ENCODE data around the gene FUOM. TPM values are rescaled to one million over a fixed set of nuclear protein-coding genes. Genes with fewer than 3 reads are reported as not detected.
"Not testable (repeated sequence)": the region's sequence is repeated elsewhere in the genome, so short reads cannot be mapped to it uniquely, and the experiment has no call there.

FUOM gene
- polyA plus RNA-seq, 1 donor from 2014 or later, result 37.1 TPM

DNA sequence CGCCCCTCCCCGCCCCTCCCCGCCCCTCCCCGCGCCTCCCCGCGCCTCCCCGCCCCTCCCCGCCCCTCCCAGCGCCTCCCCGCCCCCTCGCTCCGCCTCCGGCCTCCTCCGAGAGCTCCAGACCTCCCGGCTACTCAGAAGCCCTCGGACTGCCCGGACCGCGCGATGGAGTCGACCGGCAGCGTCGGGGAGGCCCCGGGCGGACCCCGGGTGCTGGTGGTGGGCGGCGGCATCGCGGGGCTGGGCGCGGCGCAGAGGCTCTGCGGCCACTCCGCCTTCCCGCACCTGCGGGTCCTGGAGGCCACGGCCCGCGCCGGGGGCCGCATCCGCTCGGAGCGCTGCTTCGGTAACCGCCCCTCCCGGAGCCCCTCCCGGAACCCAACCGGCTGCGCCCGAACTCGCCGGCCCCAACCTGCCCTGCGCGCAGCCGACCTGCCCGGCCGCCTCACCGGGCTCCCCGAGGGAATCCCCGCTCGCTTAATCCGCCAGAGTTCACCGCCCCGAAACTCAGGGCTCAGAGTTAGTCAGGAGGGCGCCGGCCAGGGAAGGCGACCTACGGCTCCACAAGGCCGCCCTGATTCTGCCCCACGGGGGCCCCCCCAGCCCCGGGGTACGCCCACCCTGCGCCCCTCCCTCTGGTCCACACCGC lies 21.5 kb upstream of the FUOM start, which contains the start of gene PAOX:
Gene PAOX (plus strand): TSS at position 111 of the 649 bp plus-strand sequence. CDS start 55 bp downstream, at position 166.
- Mint-ChIP-seq H3K27ac (peak within 1 kb of the TSS; percentile 31 to 87 (median 77)), H3K36me3 (no peaks in the 10 kb centered on the region), H3K27me3 (no peaks in the 10 kb centered on the region), H3K4me1 (peaks cover 14 to 24% (median 18%) of the 10 kb centered on the region in 3 donors), H3K9me3 (no peaks in the 10 kb centered on the region), H3K4me3 (peak within 1 kb of the TSS; percentile 86 to 94 (median 90))

DNA sequence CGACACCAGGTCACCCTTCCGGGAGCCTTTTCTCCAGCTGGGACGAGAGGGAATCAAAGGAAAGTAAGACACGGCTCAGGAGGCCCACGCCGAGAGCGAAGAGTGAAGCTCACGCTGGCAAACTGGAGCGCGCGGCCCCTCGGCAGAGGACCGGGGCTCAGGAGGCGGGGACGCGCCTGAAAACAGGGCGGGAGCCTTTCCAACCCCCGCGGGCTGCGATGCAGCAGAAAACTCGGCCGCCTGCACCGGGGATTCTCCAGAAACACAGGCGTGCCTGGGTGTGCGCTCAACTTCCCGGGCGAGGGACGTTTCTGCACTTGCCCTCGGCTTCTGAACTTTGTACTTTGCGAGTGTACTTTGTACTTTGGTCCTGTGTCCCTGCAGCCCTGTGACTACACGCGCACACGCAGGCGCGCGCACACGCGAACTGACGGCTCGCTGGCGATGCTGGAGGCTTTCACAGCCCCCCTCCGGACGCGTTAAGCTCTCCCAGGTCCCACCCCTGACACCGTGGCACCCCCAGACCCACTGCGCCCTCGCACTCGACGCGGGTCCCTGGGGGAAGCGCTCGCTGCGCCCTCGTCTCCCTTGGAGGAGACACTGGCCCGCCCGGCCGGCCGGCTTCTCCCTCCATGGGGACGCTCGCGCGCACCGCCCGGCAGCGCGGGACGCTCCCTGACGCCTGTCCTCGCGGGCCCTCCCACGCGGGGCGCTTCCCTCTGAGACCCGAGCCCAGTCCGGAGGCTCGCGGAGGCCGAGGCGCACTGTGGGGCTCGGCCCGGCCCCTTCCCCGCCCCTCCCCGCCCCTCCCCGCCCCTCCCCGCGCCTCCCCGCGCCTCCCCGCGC lies 20.7 kb upstream of the FUOM start:
- Mint-ChIP-seq H3K9me3 (no peaks in the 10 kb centered on the region), H3K4me1 (peaks cover 16 to 24% (median 23%) of the 10 kb centered on the region in 3 donors), H3K27me3 (no peaks in the 10 kb centered on the region), H3K36me3 (no peaks in the 10 kb centered on the region), H3K27ac (peak overlapping the region; percentile 31 to 77 (median 70)), H3K4me3 (peak overlapping the region; percentile 69 to 94 (median 90))

DNA sequence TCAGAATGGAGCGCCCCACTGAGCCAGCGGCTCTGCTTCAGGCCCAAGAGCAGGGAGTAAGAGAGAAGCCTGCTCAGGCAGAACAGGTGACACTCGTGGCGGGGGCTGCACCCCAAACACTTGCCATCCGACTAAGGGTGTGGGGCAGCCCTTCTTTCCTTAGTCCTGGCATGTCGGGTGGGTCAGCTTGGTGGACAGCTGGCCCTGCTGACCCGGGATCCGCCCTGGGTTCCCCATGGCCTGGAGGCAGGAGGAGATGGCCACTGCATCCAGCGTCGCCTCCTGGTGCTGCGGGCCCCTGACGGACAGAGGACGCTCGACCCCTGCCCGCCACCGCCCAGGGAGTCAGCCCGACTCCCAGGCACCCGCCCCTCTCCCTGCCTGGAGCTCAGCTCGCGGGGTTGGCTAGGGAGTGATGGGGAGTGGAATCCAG lies 20.0 kb upstream of the FUOM start:
- Mint-ChIP-seq H3K27ac (peak overlapping the region in 2 of 3 donors; percentile 70 to 77), H3K27me3 (no peaks in the 10 kb centered on the region), H3K4me1 (peaks cover 16 to 24% (median 23%) of the 10 kb centered on the region in 3 donors), H3K9me3 (no peaks in the 10 kb centered on the region), H3K36me3 (no peaks in the 10 kb centered on the region), H3K4me3 (peak overlapping the region; percentile 69 to 94 (median 90))

DNA sequence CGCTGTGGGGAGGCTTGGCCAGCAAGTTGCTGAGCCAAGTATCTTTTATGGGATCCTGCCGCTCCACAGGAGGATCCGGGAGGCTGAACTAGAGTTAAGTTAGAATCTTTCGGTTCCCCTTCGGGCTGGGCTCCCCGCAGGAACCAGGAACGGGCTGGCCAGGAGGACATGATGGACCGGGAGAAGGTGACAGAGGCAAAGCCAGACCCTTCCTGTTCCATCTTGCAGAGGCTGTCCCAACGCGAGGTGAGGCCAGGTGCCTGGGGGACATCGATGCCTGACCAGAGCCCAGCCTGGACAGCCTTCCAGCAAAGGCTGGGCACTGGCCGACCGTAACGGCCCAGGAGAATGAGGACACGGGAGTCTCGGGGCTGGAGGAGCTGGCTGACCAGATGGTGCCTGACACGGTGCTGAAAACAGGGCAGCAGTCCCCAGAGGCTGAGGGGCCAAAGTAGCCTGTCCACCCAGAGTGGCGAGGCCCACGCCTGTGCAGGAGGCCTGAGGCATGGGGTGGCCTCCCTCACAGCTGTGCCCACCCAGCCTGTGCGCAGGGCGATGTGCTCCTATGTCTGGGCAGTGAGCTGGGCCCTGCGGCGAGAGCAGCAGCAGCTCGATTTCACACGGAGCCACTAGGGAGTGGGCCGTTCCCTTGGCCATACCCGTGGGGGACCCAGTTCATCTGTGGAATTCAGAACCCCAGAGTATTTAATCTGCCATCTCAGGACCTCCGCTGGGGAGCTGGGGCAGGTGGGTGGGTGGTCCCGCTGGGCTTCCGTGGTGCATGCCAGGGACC lies 19.4 kb upstream of the FUOM start:
- H3K9me3 Mint-ChIP-seq, result no peaks in the 10 kb centered on the region
- peak overlapping the region in 1 of 3 donors; percentile 70 for H3K27ac Mint-ChIP-seq
- peak overlapping the region; percentile 58 to 78 (median 74) for H3K4me3 Mint-ChIP-seq
- H3K36me3 Mint-ChIP-seq, result no peaks in the 10 kb centered on the region
- peaks cover 16 to 24% (median 21%) of the 10 kb centered on the region in 3 donors for H3K4me1 Mint-ChIP-seq
- H3K27me3 Mint-ChIP-seq, result no peaks in the 10 kb centered on the region

DNA sequence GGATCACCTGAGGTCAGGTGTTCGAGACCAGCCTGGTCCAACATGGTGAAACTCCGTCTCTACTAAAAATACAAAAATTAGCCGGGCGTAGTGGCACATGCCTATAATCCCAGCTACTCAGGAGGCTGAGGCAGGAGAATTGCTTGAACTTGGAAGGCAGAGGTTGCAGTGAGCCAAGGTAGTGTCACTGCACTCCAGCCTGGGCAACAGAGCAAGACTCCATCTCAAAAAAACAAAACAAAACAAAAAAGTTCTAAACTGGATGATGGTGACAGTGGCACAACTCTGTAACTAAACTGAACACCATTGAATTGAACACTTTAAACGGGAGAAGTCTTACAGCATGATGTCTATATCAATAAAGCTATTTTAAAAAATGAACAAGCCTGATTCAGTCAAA lies 18.4 kb upstream of the FUOM start:
- not testable (repeated sequence) for H3K27me3 Mint-ChIP-seq, H3K36me3 Mint-ChIP-seq, H3K9me3 Mint-ChIP-seq
- Mint-ChIP-seq H3K4me3 (peak overlapping the region in 3 of 4 donors; percentile 34 to 74 (median 69)), H3K27ac (peak overlapping the region in 2 of 3 donors; percentile 43 to 74), H3K4me1 (peaks cover 10 to 17% (median 17%) of the 10 kb centered on the region in 3 donors)

DNA sequence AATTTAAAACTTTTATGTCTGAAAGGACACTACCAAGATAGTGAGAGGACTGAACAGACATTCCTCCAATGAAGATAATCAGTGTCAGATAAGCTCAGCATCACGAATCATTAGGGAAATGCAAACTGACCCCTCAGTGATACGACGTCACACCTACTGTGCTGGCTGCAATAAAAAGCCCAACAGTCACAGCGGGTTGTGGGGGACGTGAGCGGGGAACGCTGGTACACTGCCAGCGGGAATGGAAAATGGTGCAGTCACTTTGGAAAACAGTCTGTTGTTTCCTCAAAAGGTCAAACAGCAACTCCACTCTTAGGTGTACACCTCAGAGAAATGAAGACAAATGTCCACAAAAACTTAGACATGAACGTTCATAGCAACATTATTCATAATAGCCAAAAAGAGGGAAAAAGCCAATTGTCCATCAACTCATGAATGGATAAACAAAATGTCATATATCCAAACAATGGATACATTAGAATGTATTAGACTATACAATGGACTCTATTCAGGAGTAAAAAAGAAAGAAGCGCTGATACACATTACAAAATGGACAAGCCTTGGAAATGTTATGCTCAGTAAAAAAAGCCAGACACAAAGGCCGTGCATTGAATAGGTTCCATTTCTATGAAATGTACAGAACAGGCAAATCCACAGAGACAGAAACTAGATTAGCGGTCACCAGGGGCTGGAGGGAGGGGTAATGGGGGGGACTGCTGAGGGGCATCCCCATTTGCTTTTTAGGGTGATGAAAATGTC lies 17.7 kb upstream of the FUOM start:
- Mint-ChIP-seq H3K9me3 (no peaks in the 10 kb centered on the region), H3K36me3 (no peaks in the 10 kb centered on the region), H3K4me3 (peak overlapping the region in 2 of 4 donors; percentile 69 to 77), H3K27ac (peak overlapping the region in 1 of 3 donors; percentile 68), H3K27me3 (no peaks in the 10 kb centered on the region), H3K4me1 (peaks cover 5 to 16% (median 13%) of the 10 kb centered on the region in 3 donors)

DNA sequence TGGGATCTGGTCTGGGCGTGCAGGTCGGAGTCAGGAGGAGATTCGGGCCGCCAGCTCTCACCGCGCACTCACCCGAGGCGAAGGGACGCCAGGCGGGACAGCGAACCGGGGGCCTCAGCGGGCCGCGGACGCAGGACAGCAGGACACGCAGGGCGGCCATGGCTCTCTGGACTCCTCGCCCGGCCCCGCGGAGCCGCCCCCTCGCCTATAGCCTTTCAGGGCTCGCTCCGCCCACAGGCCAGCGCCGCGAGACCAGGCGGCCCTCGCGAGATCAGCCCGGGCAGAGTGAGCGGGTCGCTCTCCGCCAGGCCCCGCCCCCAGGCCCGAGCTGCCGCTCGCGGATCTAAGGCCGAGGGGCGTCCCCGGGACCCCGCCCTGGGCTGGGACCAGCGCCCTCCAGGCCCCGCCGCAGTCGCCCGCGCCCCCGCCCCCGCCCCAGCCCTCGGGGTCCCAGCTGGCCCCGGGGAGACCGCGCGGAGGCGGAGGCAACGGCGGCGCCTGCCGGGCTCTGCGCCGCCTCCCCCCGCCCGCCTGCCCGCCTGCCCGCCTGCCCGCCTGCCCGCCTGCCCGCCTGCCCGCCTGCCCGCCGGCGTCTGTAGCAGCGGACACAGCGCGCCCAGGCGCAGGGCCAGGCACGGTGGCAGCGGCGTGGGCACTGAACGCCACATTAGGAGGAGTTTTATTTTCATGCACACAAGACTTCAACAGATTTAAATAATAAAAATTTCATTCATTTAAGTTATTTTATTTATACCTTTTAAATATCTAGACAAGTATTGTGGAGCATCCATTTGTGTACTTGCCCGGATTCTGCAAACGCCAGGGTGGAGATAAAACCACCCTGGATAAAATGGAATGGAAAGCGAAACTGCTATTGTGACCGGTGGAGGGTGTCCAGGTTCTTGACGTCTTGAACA lies 15.6 kb upstream of the FUOM start, which contains the start of gene ECHS1:
Gene ECHS1 (minus strand): TSS at position 181 of the 917 bp plus-strand sequence. CDS start 21 bp downstream, at position 160.
- H3K9me3 Mint-ChIP-seq, result no peaks in the 10 kb centered on the region
- H3K4me3 Mint-ChIP-seq, result peak within 1 kb of the TSS; percentile 81 to 94 (median 83)
- peaks cover 3 to 11% (median 11%) of the 10 kb centered on the region in 3 donors for H3K4me1 Mint-ChIP-seq
- peak within 1 kb of the TSS; percentile 20 to 91 (median 68) for H3K27ac Mint-ChIP-seq
- no peaks in the 10 kb centered on the region for H3K27me3 Mint-ChIP-seq
- no peaks in the 10 kb centered on the region for H3K36me3 Mint-ChIP-seq

DNA sequence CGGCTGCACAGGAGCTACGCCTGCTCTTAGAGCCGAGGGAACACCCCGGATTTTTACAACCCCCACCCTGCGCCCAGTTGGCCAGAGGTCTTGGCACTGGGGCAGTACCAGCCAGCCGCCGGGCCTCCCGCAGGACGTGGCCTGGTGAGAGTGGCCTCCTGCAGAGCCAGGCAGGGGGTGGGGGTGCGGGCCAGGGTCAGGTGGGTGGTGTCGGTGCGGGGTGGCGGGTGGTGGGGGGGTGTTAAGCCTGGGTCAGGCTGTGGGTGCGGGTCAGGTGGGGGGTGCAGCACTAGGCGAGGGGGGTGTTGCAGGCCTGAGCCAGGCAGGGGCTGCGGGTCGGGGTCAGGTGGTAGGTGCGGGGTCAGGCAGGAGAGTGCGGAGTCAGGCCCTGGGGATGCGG lies 14.7 kb upstream of the FUOM start:
- Mint-ChIP-seq H3K9me3 (no peaks in the 10 kb centered on the region), H3K36me3 (no peaks in the 10 kb centered on the region), H3K27me3 (no peaks in the 10 kb centered on the region), H3K4me3 (peak overlapping the region in 3 of 4 donors; percentile 71 to 85 (median 84)), H3K27ac (no peak overlapping the region), H3K4me1 (peaks cover 3 to 11% (median 8%) of the 10 kb centered on the region in 3 donors)

DNA sequence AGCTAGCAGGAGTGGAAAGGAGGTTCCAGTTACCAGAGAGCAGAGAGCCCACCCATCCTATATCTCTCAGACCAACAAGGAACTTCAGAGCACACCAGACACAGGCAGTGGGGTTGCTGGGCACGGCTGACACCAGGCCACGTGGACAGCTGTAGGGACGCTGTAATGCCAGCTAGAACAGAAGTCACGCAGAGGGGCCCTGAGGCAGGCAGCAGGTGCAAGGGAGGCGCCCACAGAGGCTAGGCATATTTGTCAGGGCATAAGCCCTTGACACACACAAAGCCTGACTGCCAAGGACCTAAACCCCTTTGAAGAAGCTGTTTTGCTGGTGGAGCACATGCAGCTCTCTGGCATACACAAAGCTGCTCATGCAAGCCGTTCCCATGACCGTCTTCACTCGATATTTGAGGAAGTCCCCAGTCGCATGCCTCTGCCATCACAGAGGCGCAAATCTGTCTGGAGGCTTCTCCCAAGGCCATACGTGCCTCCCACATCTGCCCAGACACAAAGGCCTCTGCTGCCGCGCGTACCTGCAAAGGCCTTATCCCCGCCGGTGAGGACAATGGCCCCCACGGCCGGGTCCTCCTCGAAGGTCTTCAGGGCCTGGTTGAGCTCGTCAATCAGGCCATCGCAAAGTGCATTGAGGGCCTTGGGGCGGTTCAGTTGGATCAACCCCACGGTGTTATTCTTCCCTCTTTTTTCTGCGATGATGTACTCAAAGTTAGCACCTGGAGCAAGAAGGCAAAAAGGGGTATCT lies 12.4 kb upstream of the FUOM start:
- Mint-ChIP-seq H3K36me3 (no peaks in the 10 kb centered on the region), H3K27me3 (no peaks in the 10 kb centered on the region), H3K4me1 (peaks cover 3 to 10% (median 4%) of the 10 kb centered on the region in 3 donors), H3K4me3 (peak overlapping the region in 3 of 4 donors; percentile 23 to 82 (median 60)), H3K9me3 (no peaks in the 10 kb centered on the region), H3K27ac (peak overlapping the region in 1 of 3 donors; percentile 53)

DNA sequence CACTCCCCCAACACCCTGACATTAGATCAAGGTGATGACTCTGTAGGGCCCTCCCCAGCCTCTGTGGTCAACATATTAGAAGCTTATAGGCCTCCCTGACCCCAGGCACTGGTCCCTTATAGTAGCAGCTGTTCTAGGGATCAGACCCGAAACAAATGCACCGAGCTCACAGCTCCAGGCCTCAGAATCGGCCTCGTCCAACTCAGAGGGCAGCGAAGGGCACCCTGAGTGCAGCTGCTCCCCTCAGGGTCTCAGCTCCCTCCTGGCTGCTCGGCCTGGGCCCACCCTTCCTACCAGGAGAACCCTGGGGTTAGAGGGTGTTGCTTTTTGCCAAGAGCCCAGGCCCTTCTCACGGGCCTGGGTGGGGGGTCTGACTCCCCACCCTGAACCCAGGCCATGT lies 10.3 kb upstream of the FUOM start:
- peaks cover 0 to 3% (median 0%) of the 10 kb centered on the region in 3 donors for H3K4me1 Mint-ChIP-seq
- no peak overlapping the region for H3K27ac Mint-ChIP-seq
- no peak overlapping the region for H3K4me3 Mint-ChIP-seq
- H3K36me3 Mint-ChIP-seq, result peaks cover 2% of the 10 kb centered on the region
- no peaks in the 10 kb centered on the region for H3K27me3 Mint-ChIP-seq
- no peaks in the 10 kb centered on the region for H3K9me3 Mint-ChIP-seq

DNA sequence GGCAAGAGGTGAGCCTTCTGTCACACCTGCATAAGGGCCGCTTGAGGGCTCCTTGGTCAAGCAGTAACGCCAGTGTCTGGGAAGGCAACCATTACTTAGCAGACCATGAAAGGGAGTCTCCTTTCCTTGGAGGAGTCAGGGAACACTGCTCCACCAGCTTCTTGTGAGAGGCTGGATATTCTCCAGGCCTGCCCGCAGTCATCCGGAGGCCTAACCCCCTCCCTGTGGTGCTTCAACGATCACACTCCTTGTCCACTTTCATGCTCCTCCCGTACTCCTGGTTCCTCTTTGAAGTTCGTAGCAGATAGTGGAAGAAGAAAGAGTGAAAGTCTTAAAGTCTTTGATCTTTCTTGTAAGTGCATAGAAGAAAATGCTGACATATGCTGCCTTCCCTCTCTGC lies 9.6 kb upstream of the FUOM start:
- H3K4me1 Mint-ChIP-seq, result not testable (repeated sequence)

DNA sequence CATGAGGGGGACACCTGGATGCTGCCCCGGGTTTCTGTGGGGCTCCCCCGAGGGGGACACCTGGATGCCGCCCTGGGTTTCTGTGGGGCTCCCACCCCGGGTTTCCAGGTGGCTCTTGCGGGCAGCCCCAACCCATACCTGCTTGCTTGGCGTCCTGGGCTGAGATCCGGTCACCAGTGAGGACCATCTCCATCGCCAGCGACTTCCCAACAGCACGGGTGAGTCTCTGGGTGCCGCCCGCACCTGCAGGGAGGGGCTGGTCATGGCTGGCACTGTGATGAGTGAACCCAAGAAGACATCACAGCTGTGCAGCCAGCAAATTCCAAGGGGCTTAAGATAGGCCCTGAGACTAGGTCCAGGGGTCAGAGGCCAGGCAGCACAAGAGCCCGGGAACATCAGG lies 8.9 kb upstream of the FUOM start:
- H3K27me3 Mint-ChIP-seq, result no peaks in the 10 kb centered on the region
- H3K27ac Mint-ChIP-seq, result no peak overlapping the region
- H3K4me3 Mint-ChIP-seq, result no peak overlapping the region
- H3K9me3 Mint-ChIP-seq, result no peaks in the 10 kb centered on the region
- peaks cover 2% of the 10 kb centered on the region for H3K36me3 Mint-ChIP-seq
- H3K4me1 Mint-ChIP-seq, result peaks cover 6 to 7% (median 6%) of the 10 kb centered on the region in 3 donors

More for the DNA sequence above, 9.6 kb upstream of the FUOM start:
- not testable (repeated sequence) for H3K9me3 Mint-ChIP-seq, H3K27ac Mint-ChIP-seq, H3K4me3 Mint-ChIP-seq, H3K36me3 Mint-ChIP-seq, H3K27me3 Mint-ChIP-seq

DNA sequence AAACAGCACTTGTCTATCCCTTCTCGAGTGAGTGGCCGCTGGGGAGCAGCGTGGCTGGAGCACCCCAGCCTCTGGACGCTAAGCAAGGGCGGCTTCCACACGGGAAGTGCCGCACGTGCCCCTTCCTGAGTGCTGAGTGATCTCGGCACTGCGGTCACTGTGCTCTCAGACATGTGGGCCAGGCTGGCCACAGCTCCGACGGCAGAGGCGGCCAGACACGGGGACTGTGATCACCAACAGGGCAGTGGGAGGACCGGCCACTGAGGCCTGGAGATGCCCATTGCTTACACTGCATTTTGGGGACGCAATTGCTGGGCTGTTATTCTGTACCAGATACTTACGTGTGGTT lies 8.3 kb upstream of the FUOM start:
- Mint-ChIP-seq H3K27ac (no peak overlapping the region), H3K4me1 (peaks cover 11 to 13% (median 11%) of the 10 kb centered on the region in 3 donors), H3K36me3 (peaks cover 2% of the 10 kb centered on the region), H3K27me3 (no peaks in the 10 kb centered on the region), H3K9me3 (no peaks in the 10 kb centered on the region), H3K4me3 (no peak overlapping the region)

Measured in IgD-negative memory B cell (primary cell).